T-helper 9 cell (primary cell): ENCODE data around the gene ELF3.
"Not testable (repeated sequence)": the region's sequence is repeated elsewhere in the genome, so short reads cannot be mapped to it uniquely, and the experiment has no call there.

Experiments
- DNase-seq: peaks from one replicate; pipeline ENCODE4 v3.0.0-alpha.2; 2020

The ELF3 gene

DNA sequence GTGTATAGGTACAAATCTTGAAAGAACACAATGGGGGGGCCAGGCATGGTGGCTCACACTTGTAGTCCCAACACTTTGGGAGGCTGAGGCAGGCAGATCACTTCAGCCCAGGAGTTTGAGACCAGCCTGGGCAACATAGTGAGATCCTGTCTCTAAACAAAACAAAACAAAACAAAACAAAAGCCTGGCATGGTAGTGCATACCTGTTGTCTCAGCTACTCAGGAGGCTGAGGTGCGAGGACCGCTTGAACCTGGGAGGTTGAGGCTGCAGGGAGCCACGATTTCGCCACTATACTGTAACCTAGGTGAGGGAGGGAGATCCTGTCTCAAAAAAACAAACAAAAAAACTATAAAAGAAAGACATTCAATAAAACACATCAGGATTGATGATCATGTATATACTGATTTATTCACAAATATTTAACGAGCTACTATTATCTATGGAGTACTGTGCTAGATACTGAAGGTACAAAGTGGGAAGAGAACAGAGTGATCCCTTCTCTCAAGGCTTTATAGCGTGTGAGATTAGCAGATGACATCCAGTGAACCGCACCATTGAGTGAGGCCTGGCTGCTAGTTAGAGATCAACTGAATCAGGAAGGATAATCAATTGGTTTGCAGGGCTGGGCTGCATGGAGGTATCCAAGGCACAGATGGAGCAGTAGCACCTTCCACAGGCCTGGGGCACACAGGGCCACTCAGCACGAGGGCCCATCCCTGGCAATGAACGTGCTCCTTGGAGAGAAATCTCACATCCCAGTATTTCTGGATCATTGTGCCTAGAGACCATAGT is 26.4 kb downstream of the ELF3 start:
- no peak for DNase-seq

DNA sequence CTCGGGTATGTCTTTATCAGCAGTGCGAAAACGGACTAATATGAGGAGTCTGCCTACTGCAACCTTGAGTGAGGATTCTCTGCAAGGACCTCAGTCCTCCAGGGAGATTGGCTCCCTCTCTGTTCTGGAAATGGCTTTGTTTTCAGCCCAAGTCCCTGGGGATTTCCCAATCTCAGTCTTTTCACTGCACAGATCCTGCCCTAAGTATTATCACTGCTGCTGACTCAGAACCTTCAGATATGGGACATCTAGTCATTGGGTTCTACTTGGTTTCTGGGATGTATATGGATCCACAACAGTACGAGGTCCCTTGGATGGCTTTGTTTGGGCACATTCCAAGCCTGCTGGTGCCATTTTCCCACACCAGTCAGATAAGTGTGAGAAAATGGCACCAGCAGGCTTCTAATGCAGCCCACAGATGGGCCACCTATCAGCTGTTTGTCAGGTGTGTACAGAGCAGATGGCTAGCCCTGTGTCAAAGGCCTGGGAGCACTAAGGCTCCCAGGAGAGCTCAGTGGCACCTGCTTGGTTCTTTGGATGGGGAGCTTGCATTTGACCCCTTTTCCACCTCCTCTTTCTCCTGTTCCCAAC is 27.4 kb downstream of the ELF3 start:
- no peak for DNase-seq

DNA sequence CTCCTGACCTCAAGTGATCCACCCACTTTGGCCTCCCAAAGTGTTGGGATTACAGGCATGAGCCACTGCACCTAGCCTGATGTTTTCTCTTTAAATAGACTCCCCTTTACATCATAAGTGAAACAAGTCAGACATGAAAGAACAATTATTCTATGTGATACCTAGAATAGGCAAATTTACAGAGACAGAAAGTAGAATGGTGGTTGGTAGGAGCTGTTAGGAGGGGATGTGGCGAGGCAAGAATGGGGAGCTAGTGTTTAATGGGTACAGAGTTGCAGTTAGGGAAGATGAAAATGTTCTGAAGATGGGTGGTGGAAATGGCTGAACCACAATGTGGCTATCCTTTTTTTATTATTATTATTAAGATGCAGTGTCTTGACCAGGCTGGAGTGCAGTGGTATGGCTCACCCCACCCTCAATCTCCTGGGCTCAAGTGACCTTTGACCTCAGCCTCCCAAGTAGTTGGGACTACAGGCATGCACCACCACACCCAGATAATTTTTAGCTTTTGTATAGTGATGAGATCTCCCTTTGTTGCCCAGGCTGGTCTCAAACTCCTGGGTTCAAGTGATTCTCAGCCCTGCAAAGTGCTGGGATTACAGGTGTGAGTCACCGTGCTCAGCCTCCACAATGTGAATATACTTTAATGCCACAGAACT is 28.4 kb downstream of the ELF3 start:
- DNase-seq: no peak

DNA sequence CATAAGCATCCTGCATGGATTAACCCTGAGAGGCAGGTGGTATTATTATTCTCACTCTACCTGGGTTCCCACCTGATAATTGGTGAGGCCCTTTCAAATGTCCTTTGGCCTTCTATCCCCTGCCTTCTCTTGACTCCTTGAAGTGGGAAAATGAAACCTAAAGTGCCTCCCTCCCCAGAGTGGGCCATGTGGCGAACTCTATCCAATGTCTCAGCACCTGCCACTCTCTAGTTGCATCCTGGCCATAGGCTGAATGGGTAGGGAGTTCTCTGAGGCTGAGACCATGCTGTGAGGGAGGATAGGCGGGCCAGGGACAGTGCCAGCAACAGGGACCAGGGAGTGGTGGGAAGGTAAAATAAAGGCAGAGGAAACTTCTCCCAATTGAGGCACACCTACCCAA is 35.3 kb downstream of the ELF3 start:
- no peak for DNase-seq

DNA sequence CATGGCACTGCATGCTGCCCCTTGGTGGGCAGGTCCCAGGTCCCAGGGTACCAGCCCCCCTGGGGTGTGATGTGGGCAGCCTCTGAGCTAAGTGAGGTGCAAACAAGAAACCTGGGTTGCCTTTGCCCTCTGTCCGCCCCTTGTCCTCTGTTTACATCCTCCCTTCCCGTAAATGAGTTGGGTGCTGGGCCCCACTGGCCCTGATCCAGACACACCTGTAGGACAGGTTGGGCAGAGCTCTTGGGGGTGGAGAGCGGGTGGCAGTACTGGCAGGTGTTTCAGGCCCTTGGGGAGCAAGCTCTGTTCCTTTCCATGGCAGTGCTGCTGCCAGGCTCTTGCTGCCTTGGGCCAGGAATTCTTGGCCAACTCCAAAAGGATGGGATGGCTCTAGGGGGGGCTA is 35.8 kb downstream of the ELF3 start:
- DNase-seq: no peak

DNA sequence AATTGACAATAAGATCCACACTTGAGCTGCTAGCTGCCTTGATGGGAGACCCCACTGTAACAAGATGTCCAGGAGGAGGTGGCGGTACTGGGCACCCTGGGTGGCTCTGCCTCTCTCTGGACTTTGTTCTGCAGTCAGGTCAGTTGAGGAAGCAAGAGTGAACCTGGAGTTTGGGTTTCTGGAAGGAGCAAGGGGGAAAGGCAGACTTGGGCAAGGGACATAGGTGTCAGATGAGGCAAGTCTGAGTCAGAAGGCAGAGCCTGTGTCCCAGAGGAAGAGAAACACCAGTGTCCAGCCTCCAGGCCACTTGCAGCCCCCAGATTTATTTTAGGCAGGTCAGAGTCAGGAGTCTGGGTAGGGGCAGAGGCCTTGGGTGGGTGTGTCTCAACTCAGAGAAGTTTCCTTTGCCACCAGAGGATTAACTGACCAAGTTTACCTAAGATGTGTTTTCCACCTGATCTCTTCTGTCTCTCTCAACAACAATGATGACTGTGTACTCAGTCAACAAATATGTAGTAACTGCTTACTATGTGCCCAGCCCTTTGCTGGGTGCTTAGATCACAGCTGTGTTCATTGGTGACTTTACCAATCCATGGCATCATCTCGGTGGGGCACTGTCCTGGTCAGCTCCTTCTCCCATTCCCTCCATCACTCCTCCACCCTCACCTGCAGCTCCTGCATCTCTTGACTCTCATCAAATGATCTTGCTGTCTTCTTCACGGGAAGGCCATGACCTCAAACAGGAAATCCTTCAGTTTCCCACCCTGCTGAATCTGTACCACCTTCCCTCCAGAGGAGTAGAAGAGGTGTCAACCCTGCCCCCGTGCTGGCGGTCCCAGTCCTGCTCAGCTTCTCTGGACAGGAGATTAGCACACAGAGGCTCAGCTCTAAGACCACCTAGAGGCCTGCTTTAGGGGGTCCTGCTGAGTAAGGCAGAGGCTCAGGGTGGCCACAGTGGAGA is 36.6 kb downstream of the ELF3 start:
- DNase-seq: no peak

DNA sequence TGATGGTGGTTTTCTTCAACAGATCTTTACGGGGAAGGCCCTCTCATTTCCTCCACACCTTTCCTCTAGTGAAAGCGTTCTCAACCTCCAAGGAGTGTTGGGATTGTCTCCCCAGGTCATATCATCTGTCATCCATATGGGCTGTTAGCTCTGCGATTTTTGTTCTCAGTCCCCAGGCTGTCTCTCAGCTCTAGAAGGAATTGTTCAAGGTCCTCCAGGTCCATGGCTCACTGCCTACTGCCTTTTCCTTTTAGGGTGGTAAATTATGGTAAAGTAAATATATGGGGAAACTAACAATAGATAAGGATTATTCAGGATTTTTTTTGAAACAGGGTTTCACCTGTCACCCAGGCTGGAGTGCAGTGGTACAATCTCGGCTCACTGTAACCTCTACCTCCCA is 37.6 kb downstream of the ELF3 start:
- DNase-seq: no peak

DNA sequence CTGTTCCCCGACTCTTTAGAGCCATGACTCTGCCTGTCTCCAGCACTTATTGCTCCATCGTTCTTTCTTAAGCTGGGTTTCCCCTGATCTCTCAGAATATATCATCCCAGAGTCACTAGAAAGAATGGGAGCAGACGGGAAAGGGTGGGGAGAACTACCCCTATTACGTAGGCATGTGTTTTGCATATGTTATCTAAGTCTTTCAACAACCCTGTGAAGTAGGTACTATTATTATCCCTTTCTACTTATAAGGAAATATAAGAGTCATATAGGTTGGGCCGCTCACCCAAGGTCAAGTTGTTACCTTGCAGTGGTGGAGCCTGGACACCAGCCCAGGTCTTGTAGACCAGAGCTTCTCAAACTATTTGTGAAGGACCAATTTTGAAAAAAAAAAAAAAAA is 38.7 kb downstream of the ELF3 start:
- no peak for DNase-seq

DNA sequence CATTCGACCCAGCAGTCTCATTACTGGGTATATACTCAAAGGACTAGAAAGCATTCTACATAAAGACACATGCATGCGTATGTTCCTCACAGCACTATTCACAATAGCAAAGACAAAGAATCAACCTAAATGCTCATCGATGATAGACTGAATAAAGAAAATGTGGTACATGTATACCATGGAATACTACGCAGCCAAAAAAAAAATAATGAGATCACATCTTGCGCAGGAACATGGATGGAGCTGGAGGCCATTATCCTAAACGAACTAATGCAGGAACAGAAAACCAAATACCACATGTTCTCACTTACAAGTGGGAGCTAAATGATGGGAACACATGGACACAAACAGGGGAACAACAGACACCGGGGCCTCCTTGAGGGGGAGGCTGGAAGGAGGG is 43.7 kb downstream of the ELF3 start:
- DNase-seq: no peak

DNA sequence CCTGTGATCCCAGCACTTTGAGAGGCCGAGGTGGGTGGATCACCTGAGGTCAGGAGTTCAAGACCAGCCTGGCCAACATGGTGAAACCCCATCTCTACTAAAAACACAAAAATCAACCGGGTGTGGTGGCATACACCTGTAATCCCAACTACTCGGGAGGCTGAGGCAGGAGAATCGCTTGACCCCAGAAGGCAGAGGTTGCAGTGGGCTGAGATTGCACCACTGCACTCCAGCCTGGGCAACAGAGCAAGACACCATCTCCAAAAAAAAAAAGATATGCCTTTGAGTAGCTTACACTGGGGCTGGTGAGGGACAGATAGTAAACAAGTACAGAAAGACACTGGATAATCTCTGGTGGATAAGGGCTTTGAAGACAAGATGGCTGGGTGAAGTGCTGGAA is 44.3 kb downstream of the ELF3 start:
- not testable (repeated sequence) for DNase-seq

DNA sequence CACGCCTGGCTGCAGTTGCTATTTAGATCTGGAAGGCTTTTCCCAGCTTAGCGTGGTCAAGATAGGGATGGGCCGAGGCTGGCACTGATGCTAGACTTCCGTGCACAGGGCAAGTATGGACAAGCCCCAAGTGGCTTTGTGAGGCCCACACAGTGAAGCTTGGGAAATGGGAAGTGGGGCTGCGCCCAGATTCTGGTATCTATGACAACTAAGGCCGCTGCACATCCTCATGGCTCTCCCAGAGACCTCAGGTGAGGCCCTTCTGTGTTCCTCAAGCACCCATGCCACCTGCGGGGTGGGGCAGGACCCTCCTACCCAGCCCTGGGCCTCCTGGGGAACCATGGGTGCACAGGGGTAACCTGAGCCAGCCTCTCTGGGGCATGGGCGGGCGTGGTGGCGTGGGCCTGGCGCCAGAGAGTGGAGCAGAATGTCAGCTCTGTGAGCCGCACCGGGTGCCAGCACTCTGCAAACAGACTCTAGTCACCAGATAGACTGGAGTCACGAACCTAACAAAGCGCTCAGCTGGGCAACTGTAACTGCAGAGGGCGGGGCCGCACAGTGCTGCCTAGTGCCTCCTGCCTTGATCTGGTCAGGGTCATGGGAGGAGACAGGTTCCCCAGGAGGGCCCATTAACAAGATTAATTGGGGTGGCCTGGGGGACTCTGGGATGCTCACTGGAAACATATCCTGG is 46.4 kb downstream of the ELF3 start:
- no peak for DNase-seq

DNA sequence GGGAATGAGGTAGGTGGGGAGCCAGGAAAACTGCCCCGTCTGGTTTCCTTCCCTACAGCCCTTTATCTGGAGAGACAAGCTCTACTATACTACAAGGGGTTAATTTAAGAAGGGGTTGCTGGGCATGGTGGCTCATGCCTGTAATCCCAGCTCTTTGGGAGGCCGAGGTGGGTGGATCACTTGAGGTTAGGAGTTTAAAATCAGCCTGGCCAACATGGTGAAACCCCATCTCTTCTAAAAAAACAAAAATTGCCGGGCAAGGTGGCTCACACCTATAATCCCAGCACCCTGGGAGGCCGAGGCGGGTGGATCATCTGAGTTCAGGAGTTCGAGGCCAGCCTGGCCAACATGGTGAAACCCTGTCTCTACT is 46.9 kb downstream of the ELF3 start:
- not testable (repeated sequence) for DNase-seq

DNA sequence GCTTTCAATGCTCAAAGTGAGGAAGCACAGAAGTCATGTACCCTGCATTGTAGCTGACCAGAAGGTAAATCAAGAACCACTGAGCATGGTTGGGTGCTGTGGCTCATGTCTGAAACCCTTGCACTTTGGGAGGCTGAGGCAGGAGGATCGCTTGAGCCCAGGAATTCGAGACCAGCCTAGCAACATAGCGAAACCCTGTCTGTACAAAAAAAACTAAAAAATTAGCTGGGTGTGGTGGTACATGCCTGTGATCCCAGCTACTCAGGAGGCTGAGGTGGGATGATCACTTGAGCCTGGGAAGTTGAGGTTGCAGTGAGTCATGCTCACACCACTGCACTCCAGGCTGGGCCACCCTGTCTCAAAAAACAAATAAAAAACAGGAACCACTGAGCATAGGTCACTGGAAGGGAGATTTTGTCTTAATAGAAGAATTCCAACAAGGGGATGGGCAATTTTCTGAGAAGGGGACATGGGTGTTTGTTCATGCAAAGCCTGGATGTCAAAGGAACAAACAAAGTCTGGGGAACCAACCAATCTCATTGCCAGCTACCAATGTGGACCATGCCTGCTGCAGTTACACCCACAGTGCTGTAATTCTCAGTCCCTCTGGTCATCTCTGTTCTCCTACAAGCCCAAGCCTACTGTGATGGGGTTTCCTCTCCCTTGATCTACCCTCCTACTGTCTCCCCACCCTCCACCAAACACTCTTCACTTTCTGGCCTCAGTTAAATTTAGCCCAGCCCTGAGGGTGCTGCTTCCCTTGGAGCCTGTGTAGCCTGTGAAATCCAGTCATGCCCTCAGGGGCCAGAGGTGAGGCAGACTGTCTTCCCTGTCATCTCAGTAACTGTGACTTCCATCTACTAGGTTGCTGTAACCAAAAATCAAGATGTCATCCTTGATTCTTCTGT is 47.9 kb downstream of the ELF3 start:
- no peak for DNase-seq

DNA sequence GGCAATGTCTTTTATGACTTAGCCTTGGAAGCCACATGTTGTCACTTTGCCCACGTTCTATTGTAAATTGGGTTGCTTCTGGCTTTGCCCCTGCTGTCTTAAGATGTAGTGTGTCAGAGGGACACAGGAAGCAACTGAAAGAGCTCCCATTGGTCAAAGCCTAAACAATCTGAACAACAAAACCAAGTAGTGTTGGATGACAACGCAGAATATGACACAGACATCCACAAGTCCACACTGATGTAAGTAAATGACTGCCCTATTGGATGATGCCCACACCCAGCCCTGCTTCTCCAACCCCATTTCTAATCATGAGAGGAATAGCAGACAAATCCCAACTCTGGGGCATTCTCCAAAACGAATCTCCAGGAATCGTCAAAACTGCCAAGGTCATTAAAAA is 50.7 kb downstream of the ELF3 start:
- no peak for DNase-seq

DNA sequence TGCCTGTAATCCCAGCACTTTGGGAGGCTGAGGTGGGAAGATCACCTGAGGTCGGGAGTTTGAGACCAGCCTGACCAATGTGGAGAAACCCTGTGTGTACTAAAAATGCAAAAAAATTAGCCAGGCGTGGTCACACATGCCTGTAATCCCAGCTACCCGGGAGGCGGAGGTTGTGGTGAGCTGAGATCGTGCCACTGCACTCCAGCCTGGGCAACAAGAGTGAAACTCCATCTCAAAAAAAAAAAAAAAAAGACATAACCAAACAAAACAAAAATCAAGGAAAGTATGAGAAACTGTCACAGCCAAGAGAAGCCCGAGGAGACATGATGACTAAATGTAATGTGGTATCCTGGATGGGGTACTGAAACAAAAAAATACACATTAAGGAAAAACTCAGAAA is 51.4 kb downstream of the ELF3 start:
- DNase-seq: not testable (repeated sequence)

DNA sequence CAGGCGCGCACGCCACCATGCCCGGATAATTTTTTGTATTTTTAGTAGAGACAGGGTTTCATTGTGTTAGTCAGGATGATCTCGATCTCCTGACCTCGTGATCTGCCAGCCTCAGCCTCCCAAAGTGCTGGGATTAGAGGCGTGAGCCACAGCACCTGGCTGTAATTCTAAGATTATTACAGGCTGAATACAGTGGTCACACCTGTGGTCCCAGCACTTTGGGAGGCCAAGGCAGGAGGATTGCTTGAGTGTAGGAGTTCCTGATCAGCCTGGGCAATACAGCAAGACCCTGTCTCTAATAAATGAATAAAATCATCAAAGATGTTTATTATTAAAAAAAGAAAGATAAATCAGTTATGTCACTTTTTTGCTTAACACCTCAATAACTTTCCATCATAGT is 52.2 kb downstream of the ELF3 start:
- DNase-seq: not testable (repeated sequence)

DNA sequence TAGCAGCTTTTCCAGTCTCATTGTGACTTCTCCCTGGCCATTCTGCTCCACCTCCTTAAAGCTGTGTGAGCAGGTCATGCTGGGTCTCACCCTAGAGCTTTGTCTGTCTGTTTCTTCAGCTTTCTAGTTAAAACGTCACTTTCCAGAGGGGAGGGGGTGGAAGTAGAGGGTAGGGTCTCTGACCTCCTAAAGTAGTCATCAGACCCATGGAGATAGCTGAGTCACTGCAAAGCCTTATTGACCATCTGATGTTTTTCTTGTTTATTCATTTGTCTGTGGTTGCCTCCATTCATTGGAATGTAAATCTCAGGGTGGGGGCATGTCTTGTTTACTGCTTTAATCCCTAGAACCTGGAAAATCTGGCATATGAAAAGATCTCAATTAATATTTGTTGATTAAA is 52.7 kb downstream of the ELF3 start:
- no peak for DNase-seq

DNA sequence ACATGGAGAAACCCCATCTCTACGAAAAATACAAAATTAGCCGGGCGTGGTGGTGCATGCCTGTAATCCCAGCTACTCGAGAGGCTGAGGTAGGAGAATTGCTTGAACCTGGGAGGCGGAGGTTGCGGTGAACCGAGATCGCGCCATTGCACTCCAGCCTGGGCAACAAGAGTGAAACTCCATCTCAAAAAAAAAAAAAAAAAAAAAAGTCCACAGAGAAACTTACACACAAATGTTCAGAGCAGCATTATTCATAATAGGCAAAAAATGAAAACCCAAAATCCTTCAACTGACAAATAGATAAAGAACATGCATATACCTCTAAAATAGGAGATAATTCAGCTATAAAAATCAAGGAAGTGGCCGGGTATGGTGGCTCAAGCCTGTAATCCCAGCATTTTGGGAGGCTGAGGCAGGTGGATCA is 54.5 kb downstream of the ELF3 start:
- DNase-seq: not testable (repeated sequence)
